ENCODE results near the gene KLK5.
"Not testable (repeated sequence)": the region's sequence is repeated elsewhere in the genome, so short reads cannot be mapped to it uniquely, and the experiment has no call there.

Gene KLK5

GRCh38 chr19:50952910-50953309 lies at the start of gene KLK5:
KLK5 (minus strand) TSS chr19:50953038; CDS start chr19:50952657, 381 bp downstream.
- DNase-seq (ENCODE audit: low read depth), result no peak

- no peak for DNase-seq (ENCODE audit: low read depth)
Observed at GRCh38 chr19:51002089-51002532, 49.3 kb upstream of the KLK5 start.

GRCh38 chr19:51001515-51001914 lies 48.7 kb upstream of the KLK5 start, which contains the start of gene KLK8:
KLK8 (minus strand) TSS chr19:51001604; CDS start chr19:51001167, 437 bp downstream.
- no peak for DNase-seq (ENCODE audit: low read depth)

- DNase-seq (ENCODE audit: low read depth), result no peak
Observed at GRCh38 chr19:51000981-51001380, 48.1 kb upstream of the KLK5 start.

- DNase-seq (ENCODE audit: low read depth), result no peak
Observed at GRCh38 chr19:51000426-51000825, 47.6 kb upstream of the KLK5 start.

- no peak for DNase-seq (ENCODE audit: low read depth)
Observed at GRCh38 chr19:50998686-50999085, 45.8 kb upstream of the KLK5 start.

- no peak for DNase-seq (ENCODE audit: low read depth)
Observed at GRCh38 chr19:50998061-50998460, 45.2 kb upstream of the KLK5 start.

GRCh38 chr19:50994129-50994528 lies 41.3 kb upstream of the KLK5 start:
- DNase-seq (ENCODE audit: low read depth), result no peak

GRCh38 chr19:50992666-50993035 lies 39.8 kb upstream of the KLK5 start:
- DNase-seq (ENCODE audit: low read depth), result no peak

- DNase-seq (ENCODE audit: low read depth), result not testable (repeated sequence)
Observed at GRCh38 chr19:50984416-50984815, 31.6 kb upstream of the KLK5 start.

GRCh38 chr19:50983625-50984292 lies 30.9 kb upstream of the KLK5 start, which contains the start of gene KLK7:
KLK7 (minus strand) TSS chr19:50983917; CDS start chr19:50982399, 1,518 bp downstream.
- DNase-seq (ENCODE audit: low read depth), result no peak

GRCh38 chr19:50982186-50982585 lies 29.3 kb upstream of the KLK5 start:
- DNase-seq (ENCODE audit: low read depth), result no peak

- DNase-seq (ENCODE audit: low read depth), result no peak
Observed at GRCh38 chr19:50981587-50982146, 28.8 kb upstream of the KLK5 start.

GRCh38 chr19:50980208-50980607 lies 27.4 kb upstream of the KLK5 start:
- no peak for DNase-seq (ENCODE audit: low read depth)

GRCh38 chr19:50979758-50980157 lies 26.9 kb upstream of the KLK5 start:
- no peak for DNase-seq (ENCODE audit: low read depth)

- no peak for DNase-seq (ENCODE audit: low read depth)
Observed at GRCh38 chr19:50978772-50979390, 26.0 kb upstream of the KLK5 start.

- no peak for DNase-seq (ENCODE audit: low read depth)
Observed at GRCh38 chr19:50977626-50978025, 24.8 kb upstream of the KLK5 start.

GRCh38 chr19:50975766-50976165 lies 22.9 kb upstream of the KLK5 start:
- DNase-seq (ENCODE audit: low read depth), result no peak

GRCh38 chr19:50974702-50975556 lies 22.1 kb upstream of the KLK5 start:
- DNase-seq (ENCODE audit: low read depth), result no peak

GRCh38 chr19:50972795-50973376 lies 20.0 kb upstream of the KLK5 start:
- DNase-seq (ENCODE audit: low read depth), result no peak

- not testable (repeated sequence) for DNase-seq (ENCODE audit: low read depth)
Observed at GRCh38 chr19:50969810-50970209, 17.0 kb upstream of the KLK5 start.

- DNase-seq (ENCODE audit: low read depth), result no peak
Observed at GRCh38 chr19:50969413-50969760, 16.5 kb upstream of the KLK5 start, which contains the start of gene KLK6. KLK6 (minus strand) TSS chr19:50969591; CDS start chr19:50968104, 1,487 bp downstream.
